ENCODE measurements around the gene ZNF518A.

- TF ChIP-seq ZNF169 (tag by site-specific recombination; IDR thresholded peaks at IDR 0.05) (no peak), ZNF670 (tag by site-specific recombination; IDR thresholded peaks at IDR 0.05; ENCODE audit: low read depth) (no peak), CTCF (tag by site-specific recombination; IDR thresholded peaks at IDR 0.05) (peak; percentile 12; the same call in 1 of the 2 replicates), ZNF629 (tag by site-specific recombination; IDR thresholded peaks at IDR 0.05) (0 out of 2 replicates have a peak, but pooled peaks have one; percentile 30), ZNF639 (tag by site-specific recombination; IDR thresholded peaks at IDR 0.05) (no peak; the same call in 1 of the 2 replicates), SP3 (tag by site-specific recombination; IDR thresholded peaks at IDR 0.05) (peak; percentile 77), ZBTB20 (tag by site-specific recombination; IDR thresholded peaks at IDR 0.05) (peak; percentile 86), ZNF677 (tag by site-specific recombination; IDR thresholded peaks at IDR 0.05) (no peak), PRDM1 (tag by site-specific recombination; IDR thresholded peaks at IDR 0.05) (no peak), INSM2 (tag by site-specific recombination; IDR thresholded peaks at IDR 0.05) (no peak), GFI1B (tag by site-specific recombination; IDR thresholded peaks at IDR 0.05) (no peak), ZNF23 (tag by site-specific recombination; IDR thresholded peaks at IDR 0.05; ENCODE audit: borderline replicate concordance) (no peak)
These were observed 5.6 kb upstream of the ZNF518A start for GRCh38 chr10:96124230-96125141.

Data from HEK293 (cell line).